B cell (primary cell): ENCODE results near the gene GTF3C2. TPM values are rescaled to one million over a fixed set of nuclear protein-coding genes. Genes with fewer than 3 reads are reported as not detected.

ENCODE experiments used
- ATAC-seq: fragments of 200-7000 bp; cut with Tn5 transposase; one replicate; pipeline ENCODE4 v1.10.0; 2021; ENCODE audit warnings: low read depth, mild to moderate bottlenecking, moderate number of reproducible peaks, moderate library complexity
- CTCF ChIA-PET: fragments of 350-600 bp; sonication (Branson Sonifier 250); formaldehyde crosslinking; loops from one replicate; lab custom pipeline; 2021; ENCODE audit warnings: antibody characterized with exemption, inconsistent platforms; lab: Charles Lee
- POLR2A ChIA-PET: fragments of 350-600 bp; sonication (Branson Sonifier 250); formaldehyde crosslinking; loops from one replicate; lab custom pipeline; 2021; ENCODE audit warnings: antibody characterized with exemption; lab: Charles Lee
- DNase-seq: peaks from one replicate; pipeline ENCODE4 v3.0.0; 2013
- H2AFZ ChIP-seq: 2 replicates; pipeline ENCODE4 v1.6.1; 2012; ENCODE audit warnings: mild to moderate bottlenecking, low read depth, low read length; ENCODE audit not compliant: insufficient read depth, poor library complexity, severe bottlenecking
- H3K27ac ChIP-seq, 2 donors: 1 replicate in 1 of 2; 2 replicates in 1 of 2; pipeline ENCODE4 v1.5.1; 2012 to 2013; ENCODE audit warnings: low read length in 2 of 2, mild to moderate bottlenecking in 2 of 2, moderate library complexity in 1 of 2
- H3K27me3 ChIP-seq, 4 experiments: fragments of 200-600 bp in 1 of 4; sonication (generic) in 1 of 4; replicated peaks in 1 of 4; 1 replicate in 2 of 4; 2 replicates in 2 of 4; pipeline versions ENCODE4 v1.6.1 to v1.7.0; 2013 to 2016; ENCODE audit warnings: low read length in 3 of 4, mild to moderate bottlenecking in 2 of 4, mixed read lengths in 1 of 4, moderate library complexity in 1 of 4; ENCODE audit not compliant: insufficient read depth in 4 of 4, control insufficient read depth in 3 of 4; ENCODE audit errors: control extremely low read depth in 1 of 4
- H3K36me3 ChIP-seq, 2 experiments: replicated peaks in 1 of 2; 1 replicate in 1 of 2; 2 replicates in 1 of 2; pipeline versions ENCODE4 v1.6.1 to v1.7.1; 2013; ENCODE audit warnings: low read length in 1 of 2; ENCODE audit not compliant: insufficient read depth in 2 of 2, control insufficient read depth in 1 of 2; ENCODE audit errors: control extremely low read depth in 1 of 2, extremely low read depth in 1 of 2
- H3K4me1 ChIP-seq, 2 donors: fragments of 200-600 bp in 1 of 2; sonication (generic) in 1 of 2; 1 replicate in 1 of 2; 2 replicates in 1 of 2; pipeline versions ENCODE4 v1.5.1 to v1.6.1; 2013 to 2017; ENCODE audit warnings: low read length in 2 of 2; ENCODE audit not compliant: control insufficient read depth in 2 of 2, insufficient read depth in 2 of 2
- H3K4me2 ChIP-seq: replicated peaks from 2 replicates; pipeline ENCODE3; 2012; ENCODE audit warnings: mild to moderate bottlenecking, low read depth, low read length; ENCODE audit not compliant: poor library complexity, severe bottlenecking
- H3K4me3 ChIP-seq, 5 experiments: fragments of 200-600 bp in 1 of 5; sonication (generic) in 1 of 5; 1 replicate in 3 of 5; 2 replicates in 2 of 5; pipeline versions ENCODE4 v1.5.1 to v1.7.0; 2011 to 2016; ENCODE audit warnings: low read length in 4 of 5, mild to moderate bottlenecking in 4 of 5, low read depth in 2 of 5, control low read depth in 1 of 5, moderate library complexity in 1 of 5; ENCODE audit not compliant: insufficient read depth in 1 of 5; ENCODE audit errors: control extremely low read depth in 1 of 5, extremely low read depth in 1 of 5
- H3K79me2 ChIP-seq: fragments of 200-600 bp; sonication (generic); one replicate; pipeline ENCODE4 v1.6.0; 2016; ENCODE audit warnings: low read length; ENCODE audit not compliant: control insufficient read depth, insufficient read depth
- H3K9ac ChIP-seq: fragments of 200-600 bp; sonication (generic); 2 replicates; pipeline ENCODE4 v1.6.1; 2017; ENCODE audit warnings: mild to moderate bottlenecking, low read length, moderate library complexity
- H3K9me3 ChIP-seq, 3 donors: one replicate each; pipeline versions ENCODE4 v1.6.1 to v1.7.1; 2013; ENCODE audit warnings: low read length in 2 of 3; ENCODE audit not compliant: control insufficient read depth in 2 of 3, insufficient read depth in 1 of 3; ENCODE audit errors: control extremely low read depth in 1 of 3
- H4K20me1 ChIP-seq: 2 replicates; pipeline ENCODE4 v1.6.0; 2012; ENCODE audit warnings: mild to moderate bottlenecking, low read length; ENCODE audit not compliant: insufficient read depth, control insufficient read depth, poor library complexity, severe bottlenecking
- H3K27ac Mint-ChIP-seq: one replicate; pipeline ENCODE4 v1.8.0; 2021; ENCODE audit warnings: mixed read lengths
- H3K27me3 Mint-ChIP-seq: one replicate; pipeline ENCODE4 v1.8.0; 2021; ENCODE audit warnings: mixed read lengths
- H3K4me1 Mint-ChIP-seq: one replicate; pipeline ENCODE4 v1.8.0; 2021; ENCODE audit warnings: mixed read lengths
- H3K4me3 Mint-ChIP-seq: one replicate; pipeline ENCODE4 v1.8.0; 2021; ENCODE audit warnings: mixed read lengths
- H3K9me3 Mint-ChIP-seq: one replicate; pipeline ENCODE4 v1.8.0; 2022; ENCODE audit warnings: mixed read lengths; ENCODE audit not compliant: insufficient read depth
- EZH2 ChIP-seq: IDR thresholded peaks from 2 replicates; pipeline ENCODE4 v1.6.1; 2012; ENCODE audit warnings: borderline replicate concordance, low read depth, mild to moderate bottlenecking, moderate library complexity, low read length; ENCODE audit not compliant: insufficient read depth, poor library complexity, severe bottlenecking
- WGBS: methylation state at CpG from one replicate; pipeline ENCODE4 v1.1.5; 2013; ENCODE audit warnings: missing lambda C conversion rate; ENCODE audit not compliant: insufficient coverage; 5-methylcytosine and 5-hydroxymethylcytosine counted together
- intact Hi-C: fragments of 100-400 bp; cut with micrococcal nuclease; formaldehyde crosslinking; loops from one replicate; pipeline ENCODE4 v1.10.0; 2022
- polyA plus RNA-seq: library from polyadenylated mRNA; depleted of rRNA; stranded (reverse); fragments of >200 nt; gene quantifications from 2 replicates; pipeline ENCODE4 v1.2.3, GENCODE V29; 2012
- total RNA-seq, 2 donors: library from RNA; stranded (reverse); fragments of 120-200 nt in 1 of 2; gene quantifications; 1 replicate in 1 of 2; 2 replicates in 1 of 2; pipeline versions ENCODE4 v1.2.3 to v1.2.4, GENCODE V29; 2013 to 2022
- TF ChIP-seq, protein P1 (sequence below): fragments of 200-600 bp; IDR thresholded peaks from one replicate; pipeline ENCODE4 v1.8.0; 2022; ENCODE audit warnings: antibody characterized with exemption, mild to moderate bottlenecking

GTF3C2 gene
- total and polyA plus RNA-seq, 2 donors (not counting 1 experiment from before 2014, with no cell fraction given): 84.8 to 121 TPM

DNA sequence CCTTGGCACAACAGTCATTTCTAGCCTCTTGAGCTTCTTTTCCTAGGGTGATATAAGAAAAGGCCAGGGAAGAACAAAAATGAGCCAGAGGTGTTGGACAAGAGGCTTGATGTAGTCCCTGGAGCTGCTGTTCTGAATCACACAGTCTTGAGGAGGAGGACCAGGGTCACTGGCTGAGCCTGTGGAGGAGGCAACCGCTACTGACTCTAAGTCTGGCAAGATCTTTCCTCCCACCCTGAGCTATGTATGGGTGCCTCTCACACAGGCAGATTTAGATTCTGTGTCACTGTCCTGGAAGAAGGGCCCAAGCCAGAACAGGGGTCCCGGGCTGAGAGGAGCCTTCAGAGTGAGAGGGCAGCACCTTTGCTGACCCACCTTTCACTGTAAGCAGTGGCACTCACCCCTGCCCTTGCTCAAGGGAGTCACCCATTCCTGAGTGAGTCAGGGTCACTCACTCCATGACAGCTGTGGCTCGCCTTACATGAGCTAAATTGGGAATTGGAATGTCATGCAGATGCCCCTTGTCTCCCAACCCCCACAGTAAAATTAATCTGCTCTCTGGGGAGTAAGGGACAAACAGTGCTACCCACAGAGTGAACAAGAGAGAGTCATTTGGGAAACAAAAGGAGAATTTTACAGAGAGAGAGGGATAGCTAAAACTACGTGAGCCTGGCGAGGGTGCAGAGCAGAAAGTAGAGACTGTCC is 74.6 kb downstream of the GTF3C2 start, which contains the start of gene TRIM54:
TRIM54 (plus strand) TSS at position 575 of the 705 bp plus-strand sequence. CDS start 303 bp downstream, outside the sequence.
- Histone ChIP-seq H3K4me3 (no peak within 1 kb of the TSS), H3K27me3 (peaks cover 0 to 9% (median 0%) of the 10 kb centered on the region in 4 experiments), H3K4me2 (no peak within 1 kb of the TSS), H3K4me1 (no peaks in the 10 kb centered on the region), H4K20me1 (no peaks in the 10 kb centered on the region), H3K36me3 (no peaks in the 10 kb centered on the region), H3K9ac (no peak within 1 kb of the TSS), H3K79me2 (no peaks in the 10 kb centered on the region), H3K27ac (no peak within 1 kb of the TSS), H2AFZ (no peak within 1 kb of the TSS), H3K9me3 (no peaks in the 10 kb centered on the region)
- no peak for DNase-seq
- H3K4me3 Mint-ChIP-seq: no peak within 1 kb of the TSS
- ATAC-seq: no peak
- TF ChIP-seq, protein P1, sequence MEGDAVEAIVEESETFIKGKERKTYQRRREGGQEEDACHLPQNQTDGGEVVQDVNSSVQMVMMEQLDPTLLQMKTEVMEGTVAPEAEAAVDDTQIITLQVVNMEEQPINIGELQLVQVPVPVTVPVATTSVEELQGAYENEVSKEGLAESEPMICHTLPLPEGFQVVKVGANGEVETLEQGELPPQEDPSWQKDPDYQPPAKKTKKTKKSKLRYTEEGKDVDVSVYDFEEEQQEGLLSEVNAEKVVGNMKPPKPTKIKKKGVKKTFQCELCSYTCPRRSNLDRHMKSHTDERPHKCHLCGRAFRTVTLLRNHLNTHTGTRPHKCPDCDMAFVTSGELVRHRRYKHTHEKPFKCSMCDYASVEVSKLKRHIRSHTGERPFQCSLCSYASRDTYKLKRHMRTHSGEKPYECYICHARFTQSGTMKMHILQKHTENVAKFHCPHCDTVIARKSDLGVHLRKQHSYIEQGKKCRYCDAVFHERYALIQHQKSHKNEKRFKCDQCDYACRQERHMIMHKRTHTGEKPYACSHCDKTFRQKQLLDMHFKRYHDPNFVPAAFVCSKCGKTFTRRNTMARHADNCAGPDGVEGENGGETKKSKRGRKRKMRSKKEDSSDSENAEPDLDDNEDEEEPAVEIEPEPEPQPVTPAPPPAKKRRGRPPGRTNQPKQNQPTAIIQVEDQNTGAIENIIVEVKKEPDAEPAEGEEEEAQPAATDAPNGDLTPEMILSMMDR: no peak
- TF ChIP-seq EZH2: no peak
- peaks cover 40% of the 10 kb centered on the region for H3K27me3 Mint-ChIP-seq
- WGBS: 98% methylated on average over 3 of the region's 5 CpGs
- no peaks in the 10 kb centered on the region for H3K9me3 Mint-ChIP-seq
- peaks cover 5% of the 10 kb centered on the region for H3K4me1 Mint-ChIP-seq
- no peak within 1 kb of the TSS for H3K27ac Mint-ChIP-seq
- intact Hi-C loops: no loop called here
- POLR2A ChIA-PET: no interaction called here
- CTCF ChIA-PET: interaction anchor here (0.7 to 6.8 kb wide), 12 partner anchors 9 to 436 kb away, joined by 3 to 168 read pairs (median 4); partner anchors contain the start of gene DPYSL5

DNA sequence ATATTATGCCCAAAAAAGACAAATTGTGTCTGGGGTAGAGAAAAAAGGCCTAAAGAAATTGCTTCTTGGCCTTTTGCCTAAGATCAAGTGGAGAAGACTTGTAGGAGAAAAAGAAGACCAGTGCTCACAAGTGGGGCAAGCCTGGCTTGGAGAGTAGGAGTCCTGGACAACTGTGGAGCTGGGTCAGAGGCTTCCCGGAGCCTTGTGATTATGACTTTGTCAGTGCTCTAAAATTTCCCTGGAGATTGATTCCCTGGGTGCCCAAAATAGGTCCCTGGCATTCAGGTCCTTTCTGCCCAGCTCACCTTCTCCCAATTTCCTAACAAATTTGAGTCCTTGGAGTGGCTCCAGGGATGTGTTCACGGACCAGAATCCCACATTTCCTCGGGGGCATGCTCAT is 75.1 kb downstream of the GTF3C2 start:
- H3K4me3 ChIP-seq: no peak overlapping the region
- H3K9me3 ChIP-seq: no peaks in the 10 kb centered on the region
- Mint-ChIP-seq H3K27ac (no peak overlapping the region), H3K4me1 (peaks cover 5% of the 10 kb centered on the region), H3K9me3 (no peaks in the 10 kb centered on the region), H3K4me3 (no peak overlapping the region), H3K27me3 (peaks cover 43% of the 10 kb centered on the region)
- no peak overlapping the region for H2AFZ ChIP-seq
- no peaks in the 10 kb centered on the region for H4K20me1 ChIP-seq
- H3K4me2 ChIP-seq: no peak overlapping the region
- peaks cover 0 to 9% (median 0%) of the 10 kb centered on the region in 4 experiments for H3K27me3 ChIP-seq
- intact Hi-C loops: no loop called here
- ChIA-PET POLR2A (no interaction called here), CTCF (interaction anchor here (0.7 to 6.8 kb wide), 10 partner anchors 9 to 436 kb away, joined by 3 to 168 read pairs (median 20); partner anchors contain the start of gene DPYSL5)
- H3K27ac ChIP-seq: no peak overlapping the region
- H3K36me3 ChIP-seq: no peaks in the 10 kb centered on the region
- TF ChIP-seq, protein P1: no peak
- no peak for TF ChIP-seq EZH2
- ATAC-seq (no peak), DNase-seq (no peak)
- no peaks in the 10 kb centered on the region for H3K4me1 ChIP-seq
- WGBS: 78% methylated on average over 1 of the region's 3 CpGs
- H3K9ac ChIP-seq: no peak overlapping the region
- no peaks in the 10 kb centered on the region for H3K79me2 ChIP-seq
